Ecto neural progenitor cell (in vitro differentiated cells): ENCODE measurements around the gene PACS1.
A peak's percentile ranks its signal among the peaks of the same experiment; 100 is the strongest.

Source experiments
- DNase-seq: peaks from one replicate; pipeline ENCODE4 v3.0.0-alpha.2; 2018; ENCODE audit warnings: low spot score

PACS1 gene

DNA sequence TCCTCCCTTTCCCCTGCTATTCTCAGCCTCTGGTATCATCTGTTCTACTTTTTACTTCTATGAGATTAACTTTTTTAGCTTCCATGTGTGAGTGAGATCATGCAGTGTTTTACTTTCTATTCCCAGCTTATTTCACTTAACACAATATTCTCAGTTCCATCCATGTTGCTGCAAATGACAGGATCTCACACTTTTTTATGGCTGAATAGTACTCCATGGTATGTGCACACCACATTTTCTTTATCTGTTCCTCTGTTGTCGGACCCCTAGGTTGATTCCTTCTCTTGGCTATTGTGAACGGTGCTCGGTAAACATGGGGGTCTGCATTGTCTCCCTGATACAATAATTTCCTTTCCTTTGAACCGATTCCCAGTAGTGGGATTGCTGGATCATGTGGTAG, 117.4 kb downstream of the PACS1 start:
- DNase-seq, result no peak

GRCh38 chr11:66188580-66188979, 118.5 kb downstream of the PACS1 start:
- DNase-seq, result no peak

DNA sequence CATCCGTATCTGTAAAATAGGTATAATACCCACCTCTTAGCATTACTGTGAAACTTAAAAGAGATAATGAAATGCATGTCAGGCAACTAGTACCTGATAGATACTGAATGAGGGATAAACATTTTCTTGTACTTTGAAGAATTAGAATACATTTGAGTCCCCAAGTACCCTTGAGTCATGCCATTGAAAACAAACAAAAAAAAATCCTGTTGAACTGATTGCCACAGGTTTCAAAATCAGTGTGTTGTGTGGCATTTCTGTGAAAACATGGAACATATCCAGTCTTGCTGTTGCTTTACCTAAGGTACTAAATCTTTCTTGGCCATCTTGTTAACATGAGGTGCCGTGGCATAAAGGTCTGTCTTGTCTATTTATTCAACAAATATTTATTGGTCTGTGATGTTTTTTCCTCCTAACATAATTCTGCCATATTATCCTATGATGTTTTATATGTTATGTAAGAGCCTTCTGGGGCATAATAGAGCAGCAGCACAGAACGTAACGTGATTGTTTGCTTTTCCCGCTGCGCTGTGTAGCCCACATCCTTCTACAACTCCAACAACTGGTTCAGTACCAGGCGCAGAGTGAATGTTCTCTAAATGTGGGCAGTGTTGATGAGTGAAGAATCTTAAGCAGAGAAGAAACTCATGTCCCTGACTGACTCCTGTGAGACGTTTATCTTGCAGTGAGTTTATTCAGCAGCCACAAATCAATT, 119.1 kb downstream of the PACS1 start:
- no peak for DNase-seq

GRCh38 chr11:66190786-66191185, 120.7 kb downstream of the PACS1 start:
- DNase-seq, result no peak

DNA sequence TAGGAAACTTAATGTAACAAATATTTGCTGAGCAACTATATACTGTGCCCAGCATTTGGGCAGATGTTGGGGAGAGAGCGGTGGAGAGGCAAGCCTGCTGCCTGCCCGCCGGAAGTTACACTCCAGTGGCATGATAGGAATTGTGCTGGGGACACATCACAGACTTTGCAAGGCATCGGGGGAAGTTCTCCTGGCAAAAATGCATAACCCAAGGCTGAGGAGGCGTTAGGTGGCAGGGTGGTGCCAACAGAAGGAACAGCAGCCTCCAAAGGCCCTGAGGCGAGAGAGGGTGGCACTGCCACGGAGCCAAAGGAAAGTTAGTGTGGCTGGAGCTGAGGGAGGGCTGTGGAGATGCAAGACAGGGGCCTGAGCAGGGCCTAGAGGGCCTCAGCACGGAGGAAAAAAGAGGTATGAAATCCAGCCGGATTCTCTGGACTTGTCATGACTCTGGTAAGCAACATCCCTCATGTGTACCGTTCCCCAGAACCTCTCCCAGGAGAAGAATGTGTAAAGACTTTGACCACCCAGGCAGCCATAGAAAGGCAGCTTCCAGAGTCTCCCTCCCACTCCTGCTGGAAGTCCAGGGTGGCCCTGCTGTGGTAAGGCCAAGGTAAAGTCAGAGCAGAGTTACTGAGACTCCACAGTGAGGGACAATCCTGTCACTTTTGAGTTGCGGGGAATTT, 122.2 kb downstream of the PACS1 start:
- no peak for DNase-seq

- no peak for DNase-seq
Measured at GRCh38 chr11:66194391-66194790, 124.3 kb downstream of the PACS1 start.

GRCh38 chr11:66195867-66196266, 125.8 kb downstream of the PACS1 start:
- no peak for DNase-seq

GRCh38 chr11:66203847-66204246, 133.8 kb downstream of the PACS1 start:
- DNase-seq, result no peak

GRCh38 chr11:66204412-66204811, 134.3 kb downstream of the PACS1 start:
- DNase-seq, result no peak

DNA sequence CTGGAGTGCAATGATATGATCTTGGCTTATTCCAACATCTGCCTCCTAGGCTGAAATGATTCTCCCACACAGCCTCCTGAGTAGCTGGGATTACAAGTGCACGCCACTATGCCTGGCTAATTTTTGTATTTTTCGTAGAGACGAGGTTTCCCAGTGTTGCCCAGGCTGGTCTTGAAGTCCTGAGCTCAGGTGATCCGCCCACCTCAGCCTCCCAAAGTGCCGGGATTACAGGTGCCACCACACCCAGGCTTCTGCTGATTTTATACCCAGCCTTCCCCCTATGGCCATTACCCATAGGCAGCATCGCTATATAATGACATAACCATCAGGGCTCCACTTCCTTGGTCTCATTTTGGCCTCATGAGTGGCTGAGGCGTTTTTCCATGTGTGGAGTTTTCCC, 137.7 kb downstream of the PACS1 start:
- no peak for DNase-seq

- no peak for DNase-seq
Measured at GRCh38 chr11:66211100-66211499, 141.0 kb downstream of the PACS1 start.

GRCh38 chr11:66216911-66217310, 146.8 kb downstream of the PACS1 start:
- no peak for DNase-seq

DNA sequence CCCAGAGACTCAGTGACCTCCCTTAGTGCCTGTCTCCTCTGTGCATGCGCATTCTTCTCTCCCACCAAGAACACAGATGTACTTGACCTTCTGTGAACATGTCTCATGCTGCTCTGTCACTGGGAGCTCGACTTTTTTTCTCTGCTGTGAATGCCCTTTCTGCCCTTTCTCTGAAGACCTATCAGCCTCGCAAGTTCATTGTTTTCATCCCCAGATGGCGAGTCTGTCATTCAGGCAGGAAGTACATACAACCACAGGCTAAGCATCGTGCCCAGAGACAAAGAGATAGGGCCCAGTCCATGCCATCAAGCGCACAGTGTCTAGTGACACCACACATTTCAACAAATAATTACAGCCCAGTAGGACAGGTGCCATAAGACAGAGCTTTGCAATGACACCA, 148.0 kb downstream of the PACS1 start:
- no peak for DNase-seq

- DNase-seq, result no peak
Measured at GRCh38 chr11:66218846-66219620, 149.0 kb downstream of the PACS1 start.

DNA sequence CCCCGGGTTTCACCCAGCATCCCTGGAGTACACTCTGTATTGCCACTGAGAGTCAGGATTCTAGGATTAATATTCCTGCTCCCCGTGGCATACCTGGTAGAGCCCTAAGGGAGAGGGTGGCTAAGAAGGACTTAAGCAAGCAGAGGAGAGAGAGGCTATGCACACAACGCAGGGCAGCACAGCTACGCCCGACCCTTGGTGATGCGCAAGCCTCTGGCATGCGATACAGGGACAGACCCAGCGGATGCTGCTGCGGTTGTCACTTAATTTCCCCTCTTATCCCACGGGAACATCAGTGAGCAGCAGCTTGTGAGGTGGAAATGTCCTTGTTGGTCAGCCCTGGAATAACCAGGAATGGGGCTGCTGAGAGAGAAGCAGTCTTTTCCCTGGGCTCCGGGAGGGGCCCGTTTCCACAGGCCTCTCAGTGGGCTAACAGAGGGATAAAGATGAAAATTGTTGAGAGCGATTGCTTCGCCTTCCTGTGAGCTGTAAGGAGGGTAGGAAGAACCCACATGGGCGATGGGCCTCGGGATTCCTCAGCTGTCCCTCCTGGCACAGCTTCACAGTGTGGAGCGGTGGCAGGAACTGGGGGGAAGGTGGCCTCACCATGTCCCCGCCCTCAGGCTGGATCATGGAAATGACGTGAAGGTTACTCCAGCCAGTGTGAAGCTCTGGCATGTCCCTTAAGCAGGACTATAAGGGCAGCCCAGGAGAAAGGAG, 149.9 kb downstream of the PACS1 start:
- DNase-seq, result no peak

DNA sequence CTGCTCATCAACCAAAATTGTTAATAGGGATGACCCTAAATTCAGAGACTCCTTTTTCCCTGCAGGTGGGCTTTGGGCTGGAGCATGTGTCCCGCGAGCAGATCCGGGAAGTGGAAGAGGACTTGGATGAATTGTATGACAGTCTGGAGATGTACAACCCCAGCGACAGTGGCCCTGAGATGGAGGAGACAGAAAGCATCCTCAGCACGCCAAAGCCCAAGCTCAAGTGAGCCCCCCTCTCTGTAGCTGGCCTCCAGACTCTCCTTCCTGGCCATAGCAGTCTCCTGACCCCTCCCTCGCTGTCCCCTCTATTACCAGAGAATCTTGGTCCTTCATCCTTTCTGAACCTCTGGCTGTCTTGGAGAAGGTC, 150.5 kb downstream of the PACS1 start:
- no peak for DNase-seq

GRCh38 chr11:66221012-66221411, 150.9 kb downstream of the PACS1 start:
- DNase-seq, result no peak

- no peak for DNase-seq
Measured at GRCh38 chr11:66221726-66222236, 151.7 kb downstream of the PACS1 start.

- DNase-seq, result peak; percentile 91
Measured at GRCh38 chr11:66222358-66223149, 152.5 kb downstream of the PACS1 start.

- no peak for DNase-seq
Measured at GRCh38 chr11:66224226-66224855, 154.3 kb downstream of the PACS1 start.

GRCh38 chr11:66225066-66225465, 155.0 kb downstream of the PACS1 start:
- no peak for DNase-seq
